Progenitor cell of endocrine pancreas (in vitro differentiated cells): ENCODE data around the gene IFI35. TPM values are rescaled to one million over a fixed set of nuclear protein-coding genes. Genes with fewer than 3 reads are reported as not detected.

ENCODE experiments used
- DNase-seq: peaks from one replicate; pipeline ENCODE4 v3.0.0; 2021; ENCODE audit warnings: low spot score; ENCODE audit not compliant: unreplicated experiment
- H3K27ac Mint-ChIP-seq: 2 replicates; pipeline ENCODE4 v1.8.0; 2021; ENCODE audit warnings: mild to moderate bottlenecking, moderate library complexity, mixed read lengths
- H3K27me3 Mint-ChIP-seq: 2 replicates; pipeline ENCODE4 v1.8.0; 2021; ENCODE audit warnings: mixed read lengths
- H3K36me3 Mint-ChIP-seq: 2 replicates; pipeline ENCODE4 v1.8.0; 2022; ENCODE audit warnings: mixed read lengths; ENCODE audit not compliant: insufficient read depth
- H3K4me1 Mint-ChIP-seq: 2 replicates; pipeline ENCODE4 v1.8.0; 2021; ENCODE audit warnings: low read depth, mixed read lengths
- H3K4me3 Mint-ChIP-seq: 2 replicates; pipeline ENCODE4 v1.8.0; 2021; ENCODE audit warnings: low read depth, mild to moderate bottlenecking, moderate library complexity, mixed read lengths
- H3K9me3 Mint-ChIP-seq: 2 replicates; pipeline ENCODE4 v1.8.0; 2021; ENCODE audit warnings: low read depth, mixed read lengths
- CTCF ChIP-seq: fragments of 200-600 bp; sonication (generic); IDR thresholded peaks from one replicate; pipeline ENCODE4 v1.5.0; 2021; ENCODE audit warnings: antibody characterized with exemption, mild to moderate bottlenecking; ENCODE audit not compliant: unreplicated experiment
- total RNA-seq: library from RNA; stranded (reverse); gene quantifications from 2 replicates; pipeline ENCODE4 v1.2.1, GENCODE V29; 2021

IFI35 gene
- total RNA-seq, 1 donor from 2014 or later, result 1.6 TPM

- H3K9me3 Mint-ChIP-seq, result no peaks in the 10 kb centered on the region
- peak within 1 kb of the TSS; percentile 96 for H3K27ac Mint-ChIP-seq
- TF ChIP-seq CTCF, result peak; percentile 66
- no peaks in the 10 kb centered on the region for H3K36me3 Mint-ChIP-seq
- peak; percentile 73 for DNase-seq
- peaks cover 18% of the 10 kb centered on the region for H3K4me1 Mint-ChIP-seq
- H3K27me3 Mint-ChIP-seq, result no peaks in the 10 kb centered on the region
- peak within 1 kb of the TSS; percentile 87 for H3K4me3 Mint-ChIP-seq
Measured at GRCh38 chr17:43024407-43025289, 18.1 kb downstream of the IFI35 start, which contains the start of gene RND2. TSS of gene RND2 (plus strand) at chr17:43025231. CDS start at chr17:43025348, 117 bp downstream.

DNA sequence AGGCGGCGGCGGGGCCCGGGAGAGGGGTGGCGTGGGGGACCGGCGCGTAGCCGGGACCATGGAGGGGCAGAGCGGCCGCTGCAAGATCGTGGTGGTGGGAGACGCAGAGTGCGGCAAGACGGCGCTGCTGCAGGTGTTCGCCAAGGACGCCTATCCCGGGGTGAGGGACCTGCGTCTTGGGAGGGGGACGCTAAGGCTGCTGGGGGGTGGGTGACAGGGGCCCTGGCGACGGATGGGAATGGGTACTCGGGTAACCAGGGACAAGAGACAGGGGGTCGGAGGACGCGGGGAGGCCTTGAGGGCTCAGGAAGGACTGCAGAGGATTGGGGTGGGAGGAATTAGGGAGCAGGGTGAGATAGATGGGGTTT, 18.7 kb downstream of the IFI35 start:
- Mint-ChIP-seq H3K9me3 (no peaks in the 10 kb centered on the region), H3K4me1 (peaks cover 12% of the 10 kb centered on the region), H3K36me3 (no peaks in the 10 kb centered on the region), H3K4me3 (peak overlapping the region; percentile 83), H3K27me3 (no peaks in the 10 kb centered on the region), H3K27ac (peak overlapping the region; percentile 90)
- TF ChIP-seq CTCF, result no peak
- no peak for DNase-seq

- no peaks in the 10 kb centered on the region for H3K36me3 Mint-ChIP-seq
- no peaks in the 10 kb centered on the region for H3K27me3 Mint-ChIP-seq
- no peaks in the 10 kb centered on the region for H3K9me3 Mint-ChIP-seq
- TF ChIP-seq CTCF, result no peak
- DNase-seq, result no peak
- peak overlapping the region; percentile 90 for H3K27ac Mint-ChIP-seq
- H3K4me3 Mint-ChIP-seq, result peak overlapping the region; percentile 83
- peaks cover 9% of the 10 kb centered on the region for H3K4me1 Mint-ChIP-seq
Measured at GRCh38 chr17:43025766-43026537, 19.4 kb downstream of the IFI35 start.

DNA sequence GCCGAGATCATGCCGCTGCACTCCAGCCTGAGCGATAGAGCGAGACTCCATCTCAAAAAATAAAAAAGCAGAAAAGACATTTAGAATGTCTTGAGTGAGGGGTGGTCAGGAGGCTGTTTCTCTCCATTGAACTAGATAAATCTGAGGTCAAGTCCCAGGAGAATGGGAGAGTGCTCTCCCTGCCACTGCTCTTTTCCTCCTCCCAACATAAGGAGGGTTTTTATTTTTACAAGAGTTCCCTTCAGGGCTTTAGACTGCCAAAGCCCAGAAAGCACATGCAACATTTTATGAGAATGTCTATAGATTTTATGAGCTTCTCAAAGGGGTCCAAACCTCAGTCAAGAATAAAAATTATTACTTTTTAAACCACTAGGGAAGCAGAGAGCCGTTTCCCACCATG, 20.0 kb downstream of the IFI35 start:
- H3K36me3 Mint-ChIP-seq, result no peaks in the 10 kb centered on the region
- no peaks in the 10 kb centered on the region for H3K27me3 Mint-ChIP-seq
- H3K4me1 Mint-ChIP-seq, result peaks cover 6% of the 10 kb centered on the region
- no peaks in the 10 kb centered on the region for H3K9me3 Mint-ChIP-seq
- H3K27ac Mint-ChIP-seq, result peak overlapping the region; percentile 64
- TF ChIP-seq CTCF, result no peak
- peak overlapping the region; percentile 65 for H3K4me3 Mint-ChIP-seq
- DNase-seq, result no peak
